ENCODE results near the gene CEP63.

Gene CEP63

GRCh38 chr3:134496471-134497071 lies 10.7 kb downstream of the CEP63 start:
- no peak for DNase-seq (ENCODE audit: low read depth)
- H3K4me3 ChIP-seq (ENCODE audit: low read length), result no peak overlapping the region
- no peak for TF ChIP-seq CTCF (conservative IDR thresholded peaks at IDR 0.05; ENCODE audit: low read depth, low read length)

DNA sequence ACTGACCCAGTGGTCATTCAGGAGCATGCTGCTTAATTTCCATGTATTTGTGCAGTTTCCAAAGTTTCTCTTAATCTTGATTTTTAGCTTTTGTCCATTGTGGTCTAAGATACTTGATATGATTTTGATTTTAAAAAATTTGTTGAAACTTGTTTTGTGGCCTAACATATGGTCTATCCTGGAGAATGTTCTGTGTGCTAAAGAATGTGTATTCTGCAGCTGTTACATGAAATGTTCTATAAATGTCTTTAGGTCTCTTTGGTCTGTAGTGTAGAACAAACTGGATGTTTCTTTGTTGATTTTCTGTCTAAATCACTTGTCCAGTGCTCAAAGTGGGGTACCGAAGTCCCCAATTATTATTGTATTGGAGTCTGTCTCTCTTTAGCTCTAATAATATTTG lies 17.4 kb downstream of the CEP63 start:
- DNase-seq (ENCODE audit: low read depth), result no peak
- TF ChIP-seq CTCF (conservative IDR thresholded peaks at IDR 0.05; ENCODE audit: low read depth, low read length), result no peak
- no peak overlapping the region for H3K4me3 ChIP-seq (ENCODE audit: low read length)

GRCh38 chr3:134504132-134504531 lies 18.3 kb downstream of the CEP63 start:
- DNase-seq (ENCODE audit: low read depth), result no peak
- no peak overlapping the region for H3K4me3 ChIP-seq (ENCODE audit: low read length)
- no peak for TF ChIP-seq CTCF (conservative IDR thresholded peaks at IDR 0.05; ENCODE audit: low read depth, low read length)

DNA sequence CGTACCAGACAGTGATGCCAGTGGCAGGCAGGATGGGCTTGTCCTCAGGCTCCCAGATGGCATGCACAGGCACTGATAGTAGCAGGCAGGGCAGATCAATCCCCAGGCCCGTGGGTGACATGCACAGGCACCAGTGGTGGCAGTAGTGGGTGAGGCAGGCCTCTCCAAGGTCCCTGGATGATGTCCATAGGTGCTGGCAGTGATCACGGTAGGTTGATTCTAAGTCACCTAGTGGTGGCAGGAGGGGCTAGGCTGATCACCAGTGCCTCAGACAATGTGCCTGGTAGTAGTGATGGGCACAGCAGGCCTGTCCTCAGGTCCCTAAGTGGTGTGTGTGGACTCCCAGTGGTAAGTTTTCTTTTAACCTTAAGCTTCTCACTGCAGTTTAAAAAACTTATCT lies 19.6 kb downstream of the CEP63 start:
- H3K4me3 ChIP-seq (ENCODE audit: low read length), result no peak overlapping the region
- no peak for DNase-seq (ENCODE audit: low read depth)
- TF ChIP-seq CTCF (conservative IDR thresholded peaks at IDR 0.05; ENCODE audit: low read depth, low read length), result no peak

- TF ChIP-seq CTCF (conservative IDR thresholded peaks at IDR 0.05; ENCODE audit: low read depth, low read length), result no peak
- no peak for DNase-seq (ENCODE audit: low read depth)
- H3K4me3 ChIP-seq (ENCODE audit: low read length), result no peak overlapping the region
These were observed 25.6 kb downstream of the CEP63 start for GRCh38 chr3:134511500-134511899.

GRCh38 chr3:134516905-134517304 lies 31.0 kb downstream of the CEP63 start:
- H3K4me3 ChIP-seq (ENCODE audit: low read length), result no peak overlapping the region
- TF ChIP-seq CTCF (conservative IDR thresholded peaks at IDR 0.05; ENCODE audit: low read depth, low read length), result no peak
- no peak for DNase-seq (ENCODE audit: low read depth)

DNA sequence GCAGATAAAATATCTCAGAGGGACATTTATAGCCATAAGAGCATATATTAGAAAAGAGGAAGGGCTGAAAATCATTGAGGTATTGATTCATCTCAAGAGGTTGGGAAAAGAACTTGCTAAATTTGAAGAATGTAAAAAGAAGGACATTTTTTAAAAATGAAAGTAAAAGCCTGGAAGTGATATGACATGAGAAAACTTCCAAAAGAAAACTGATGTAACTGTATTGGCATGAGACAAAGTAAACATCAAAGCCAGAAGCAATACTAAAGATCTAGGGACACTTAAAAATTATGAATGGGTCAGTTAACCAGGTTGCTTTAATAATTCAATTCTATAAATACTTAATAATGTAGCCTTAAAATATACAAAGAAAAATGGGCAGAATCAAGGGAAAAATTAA lies 31.9 kb downstream of the CEP63 start:
- H3K4me3 ChIP-seq (ENCODE audit: low read length), result no peak overlapping the region
- TF ChIP-seq CTCF (conservative IDR thresholded peaks at IDR 0.05; ENCODE audit: low read depth, low read length), result no peak
- no peak for DNase-seq (ENCODE audit: low read depth)

All from retinal pigment epithelial cell (primary cell).